GM23338 (cell line): ENCODE data around the gene CHRNB4. TPM values are rescaled to one million over a fixed set of nuclear protein-coding genes. Genes with fewer than 3 reads are reported as not detected.

Source experiments
- ATAC-seq: fragments of 200-7000 bp; cut with Tn5 transposase; 3 replicates; pipeline ENCODE4 v1.9.1; 2020
- DNase-seq: peaks from one replicate; pipeline ENCODE4 v3.0.0-alpha.2; 2015; ENCODE audit warnings: low spot score
- H2AFZ ChIP-seq: fragments of 200-600 bp; sonication (generic); 2 replicates; pipeline ENCODE4 v1.8.0; 2016; ENCODE audit warnings: antibody characterized with exemption, mild to moderate bottlenecking, moderate library complexity
- H3F3A ChIP-seq: fragments of 200-600 bp; sonication (generic); replicated peaks from 2 replicates; pipeline ENCODE4 v1.8.0; 2017; ENCODE audit warnings: antibody characterized with exemption, mixed run types, low read depth
- H3K27ac ChIP-seq: fragments of 200-600 bp; sonication (generic); 2 replicates; pipeline ENCODE4 v1.6.1; 2016; ENCODE audit warnings: low read depth
- H3K27me3 ChIP-seq: fragments of 200-600 bp; sonication (generic); 2 replicates; pipeline ENCODE4 v1.8.0; 2016; ENCODE audit warnings: mild to moderate bottlenecking, mixed run types, moderate library complexity; ENCODE audit not compliant: insufficient read depth
- H3K36me3 ChIP-seq: fragments of 200-600 bp; sonication (generic); 2 replicates; pipeline ENCODE4 v1.8.0; 2016; ENCODE audit warnings: mild to moderate bottlenecking; ENCODE audit not compliant: insufficient read depth
- H3K4me1 ChIP-seq: fragments of 200-600 bp; sonication (generic); 2 replicates; pipeline ENCODE4 v1.8.0; 2016; ENCODE audit warnings: mild to moderate bottlenecking, moderate library complexity; ENCODE audit not compliant: insufficient read depth
- H3K4me2 ChIP-seq: fragments of 200-600 bp; sonication (generic); 2 replicates; pipeline ENCODE4 v1.7.1; 2017; ENCODE audit warnings: mixed run types
- H3K4me3 ChIP-seq: fragments of 200-600 bp; sonication (generic); 2 replicates; pipeline ENCODE4 v1.6.1; 2016; ENCODE audit warnings: mixed run types
- H3K79me2 ChIP-seq: fragments of 200-600 bp; sonication (generic); replicated peaks from 2 replicates; pipeline ENCODE4 v1.8.0; 2017; ENCODE audit warnings: mild to moderate bottlenecking; ENCODE audit not compliant: insufficient read depth
- H3K9me2 ChIP-seq: fragments of 200-600 bp; sonication (generic); 2 replicates; pipeline ENCODE4 v1.8.0; 2017; ENCODE audit not compliant: insufficient read depth
- H4K20me1 ChIP-seq: fragments of 200-600 bp; sonication (generic); replicated peaks from 2 replicates; pipeline ENCODE4 v1.8.0; 2017; ENCODE audit warnings: mild to moderate bottlenecking; ENCODE audit not compliant: insufficient read depth
- H3K27ac Mint-ChIP-seq: 2 replicates; pipeline ENCODE4 v1.8.0; 2020; ENCODE audit warnings: inconsistent platforms, mild to moderate bottlenecking, moderate library complexity, mixed read lengths
- H3K27me3 Mint-ChIP-seq: 3 replicates; pipeline ENCODE4 v1.8.0; 2022; ENCODE audit warnings: low read depth, mild to moderate bottlenecking, moderate library complexity, mixed read lengths, inconsistent platforms; ENCODE audit not compliant: insufficient read depth, poor library complexity
- H3K36me3 Mint-ChIP-seq: 3 replicates; pipeline ENCODE4 v1.8.0; 2021; ENCODE audit warnings: low read depth, mild to moderate bottlenecking, inconsistent platforms, moderate library complexity, mixed read lengths
- H3K4me1 Mint-ChIP-seq: 3 replicates; pipeline ENCODE4 v1.8.0; 2020; ENCODE audit warnings: mild to moderate bottlenecking, inconsistent platforms, mixed read lengths
- H3K4me3 Mint-ChIP-seq: 3 replicates; pipeline ENCODE4 v1.8.0; 2021; ENCODE audit warnings: moderate library complexity, mild to moderate bottlenecking, inconsistent platforms, mixed read lengths
- H3K9me3 Mint-ChIP-seq: 3 replicates; pipeline ENCODE4 v1.8.0; 2020; ENCODE audit warnings: moderate library complexity, mild to moderate bottlenecking, inconsistent platforms, mixed read lengths
- CREB1 ChIP-seq: fragments of 250-450 bp; sonication (Bioruptor Pico); IDR thresholded peaks from 2 replicates; pipeline ENCODE4 v1.5.0; 2020; ENCODE audit warnings: low read depth, mild to moderate bottlenecking, moderate library complexity
- ETS1 ChIP-seq: IDR thresholded peaks from 2 replicates; pipeline ENCODE4 v1.6.1; 2016; ENCODE audit warnings: antibody characterized with exemption
- EZH2 ChIP-seq: fragments of 200-600 bp; sonication (generic); IDR thresholded peaks from one replicate; pipeline ENCODE4 v1.8.0; 2017; ENCODE audit warnings: antibody characterized with exemption, mild to moderate bottlenecking, low read depth; ENCODE audit not compliant: unreplicated experiment
- EZH2phosphoT487 ChIP-seq: fragments of 200-600 bp; sonication (generic); IDR thresholded peaks from one replicate; pipeline ENCODE4 v1.8.1; 2018; ENCODE audit warnings: antibody characterized with exemption; ENCODE audit not compliant: unreplicated experiment
- JUNB ChIP-seq: IDR thresholded peaks from one replicate; pipeline ENCODE4 v1.6.1; 2016; ENCODE audit warnings: antibody characterized with exemption; ENCODE audit not compliant: unreplicated experiment
- POLR2AphosphoS5 ChIP-seq: IDR thresholded peaks from 2 replicates; pipeline ENCODE4 v1.6.1; 2016; ENCODE audit warnings: antibody characterized with exemption, low read depth
- STAT1 ChIP-seq: IDR thresholded peaks from one replicate; pipeline ENCODE4 v1.6.1; 2016; ENCODE audit warnings: antibody characterized with exemption; ENCODE audit not compliant: unreplicated experiment
- ZNF114 ChIP-seq: fragments of 250-450 bp; sonication (Bioruptor Pico); IDR thresholded peaks from 2 replicates; pipeline ENCODE4 v1.5.0; 2020; ENCODE audit warnings: mild to moderate bottlenecking, moderate library complexity
- polyA plus RNA-seq: library from polyadenylated mRNA; unstranded; fragments of >200 nt; fragmentation: Nextera tagmentation; extraction: Ambion mirVana; gene quantifications from 2 replicates; pipeline ENCODE4 v1.2.1, GENCODE V29; 2016
- total RNA-seq: library from RNA; depleted of rRNA; stranded (reverse); fragments of >200 nt; shearing (Covaris generic); gene quantifications from 2 replicates; pipeline ENCODE4 v1.2.3, GENCODE V29; 2014
- TF ChIP-seq, protein P1 (sequence below): fragments of 250-450 bp; sonication (Bioruptor Pico); IDR thresholded peaks from 2 replicates; pipeline ENCODE4 v1.5.0; 2020; ENCODE audit warnings: mild to moderate bottlenecking, moderate library complexity
- TF ChIP-seq, protein P2 (sequence below): IDR thresholded peaks from one replicate; pipeline ENCODE4 v1.6.1; 2018; ENCODE audit warnings: antibody characterized with exemption; ENCODE audit not compliant: unreplicated experiment

The CHRNB4 gene
- total and polyA plus RNA-seq, 2 experiments from 2014 or later: 1.4 to 1.6 TPM

DNA sequence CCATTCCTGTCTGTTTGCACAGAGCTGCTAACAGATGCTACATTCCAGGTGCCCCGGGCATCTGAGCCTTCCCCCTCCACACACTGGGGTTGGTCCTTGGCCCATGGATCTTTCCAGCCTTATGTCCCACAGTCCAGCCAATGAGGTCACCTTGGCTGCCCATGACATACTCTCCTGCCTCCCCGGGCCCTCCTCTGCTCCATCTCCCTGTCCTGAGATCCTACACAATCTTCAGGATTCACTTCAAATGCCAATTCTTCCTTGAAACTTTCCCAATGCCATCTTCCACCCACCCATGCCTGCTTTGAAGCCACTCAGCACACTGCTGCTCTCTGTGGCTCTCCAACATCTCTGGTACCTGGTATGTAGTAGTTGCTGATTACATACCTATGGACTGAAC, 24.5 kb downstream of the CHRNB4 start:
- no peaks in the 10 kb centered on the region for H3K36me3 Mint-ChIP-seq
- TF ChIP-seq EZH2phosphoT487: no peak
- no peak for TF ChIP-seq JUNB
- no peak for TF ChIP-seq STAT1
- no peak for TF ChIP-seq ETS1
- TF ChIP-seq CREB1 (CRISPR knock-in tag): no peak
- TF ChIP-seq POLR2AphosphoS5: no peak
- TF ChIP-seq EZH2: no peak
- Histone ChIP-seq H3K79me2 (no peaks in the 10 kb centered on the region), H3K27ac (no peak overlapping the region), H3K4me3 (no peak overlapping the region), H3K9me2 (no peaks in the 10 kb centered on the region), H3K4me2 (no peak overlapping the region), H3K36me3 (no peaks in the 10 kb centered on the region), H3K4me1 (no peaks in the 10 kb centered on the region), H4K20me1 (no peaks in the 10 kb centered on the region), H2AFZ (no peak overlapping the region), H3F3A (no peaks in the 10 kb centered on the region), H3K27me3 (peaks cover 27% of the 10 kb centered on the region)
- DNase-seq (no peak), ATAC-seq (no peak)
- peaks cover 7% of the 10 kb centered on the region; the same call in 2 of the 3 replicates for H3K9me3 Mint-ChIP-seq
- peaks cover 17% of the 10 kb centered on the region for H3K4me1 Mint-ChIP-seq
- H3K27ac Mint-ChIP-seq: no peak overlapping the region
- H3K27me3 Mint-ChIP-seq: peaks cover 28% of the 10 kb centered on the region
- no peak overlapping the region for H3K4me3 Mint-ChIP-seq

- H3K27ac ChIP-seq: no peak overlapping the region
- H3K36me3 ChIP-seq: no peaks in the 10 kb centered on the region
- no peak overlapping the region for H3K4me3 Mint-ChIP-seq
- H3K27ac Mint-ChIP-seq: no peak overlapping the region
- no peak overlapping the region for H2AFZ ChIP-seq
- H3K4me2 ChIP-seq: no peak overlapping the region
- H3K9me2 ChIP-seq: no peaks in the 10 kb centered on the region
- H3K9me3 Mint-ChIP-seq: peaks cover 9% of the 10 kb centered on the region
- peaks cover 22% of the 10 kb centered on the region for H3K27me3 Mint-ChIP-seq
- DNase-seq (no peak), ATAC-seq (no peak)
- H4K20me1 ChIP-seq: no peaks in the 10 kb centered on the region
- no peaks in the 10 kb centered on the region for H3K4me1 ChIP-seq
- peaks cover 16% of the 10 kb centered on the region for H3K27me3 ChIP-seq
- H3K4me1 Mint-ChIP-seq: peaks cover 13% of the 10 kb centered on the region
- no peak overlapping the region for H3K4me3 ChIP-seq
- peaks cover 2% of the 10 kb centered on the region; the same call in 1 of the 3 replicates for H3K36me3 Mint-ChIP-seq
- H3K79me2 ChIP-seq: no peaks in the 10 kb centered on the region
- no peaks in the 10 kb centered on the region for H3F3A ChIP-seq
- TF ChIP-seq ZNF114 (CRISPR knock-in tag): no peak
- TF ChIP-seq, protein P1, sequence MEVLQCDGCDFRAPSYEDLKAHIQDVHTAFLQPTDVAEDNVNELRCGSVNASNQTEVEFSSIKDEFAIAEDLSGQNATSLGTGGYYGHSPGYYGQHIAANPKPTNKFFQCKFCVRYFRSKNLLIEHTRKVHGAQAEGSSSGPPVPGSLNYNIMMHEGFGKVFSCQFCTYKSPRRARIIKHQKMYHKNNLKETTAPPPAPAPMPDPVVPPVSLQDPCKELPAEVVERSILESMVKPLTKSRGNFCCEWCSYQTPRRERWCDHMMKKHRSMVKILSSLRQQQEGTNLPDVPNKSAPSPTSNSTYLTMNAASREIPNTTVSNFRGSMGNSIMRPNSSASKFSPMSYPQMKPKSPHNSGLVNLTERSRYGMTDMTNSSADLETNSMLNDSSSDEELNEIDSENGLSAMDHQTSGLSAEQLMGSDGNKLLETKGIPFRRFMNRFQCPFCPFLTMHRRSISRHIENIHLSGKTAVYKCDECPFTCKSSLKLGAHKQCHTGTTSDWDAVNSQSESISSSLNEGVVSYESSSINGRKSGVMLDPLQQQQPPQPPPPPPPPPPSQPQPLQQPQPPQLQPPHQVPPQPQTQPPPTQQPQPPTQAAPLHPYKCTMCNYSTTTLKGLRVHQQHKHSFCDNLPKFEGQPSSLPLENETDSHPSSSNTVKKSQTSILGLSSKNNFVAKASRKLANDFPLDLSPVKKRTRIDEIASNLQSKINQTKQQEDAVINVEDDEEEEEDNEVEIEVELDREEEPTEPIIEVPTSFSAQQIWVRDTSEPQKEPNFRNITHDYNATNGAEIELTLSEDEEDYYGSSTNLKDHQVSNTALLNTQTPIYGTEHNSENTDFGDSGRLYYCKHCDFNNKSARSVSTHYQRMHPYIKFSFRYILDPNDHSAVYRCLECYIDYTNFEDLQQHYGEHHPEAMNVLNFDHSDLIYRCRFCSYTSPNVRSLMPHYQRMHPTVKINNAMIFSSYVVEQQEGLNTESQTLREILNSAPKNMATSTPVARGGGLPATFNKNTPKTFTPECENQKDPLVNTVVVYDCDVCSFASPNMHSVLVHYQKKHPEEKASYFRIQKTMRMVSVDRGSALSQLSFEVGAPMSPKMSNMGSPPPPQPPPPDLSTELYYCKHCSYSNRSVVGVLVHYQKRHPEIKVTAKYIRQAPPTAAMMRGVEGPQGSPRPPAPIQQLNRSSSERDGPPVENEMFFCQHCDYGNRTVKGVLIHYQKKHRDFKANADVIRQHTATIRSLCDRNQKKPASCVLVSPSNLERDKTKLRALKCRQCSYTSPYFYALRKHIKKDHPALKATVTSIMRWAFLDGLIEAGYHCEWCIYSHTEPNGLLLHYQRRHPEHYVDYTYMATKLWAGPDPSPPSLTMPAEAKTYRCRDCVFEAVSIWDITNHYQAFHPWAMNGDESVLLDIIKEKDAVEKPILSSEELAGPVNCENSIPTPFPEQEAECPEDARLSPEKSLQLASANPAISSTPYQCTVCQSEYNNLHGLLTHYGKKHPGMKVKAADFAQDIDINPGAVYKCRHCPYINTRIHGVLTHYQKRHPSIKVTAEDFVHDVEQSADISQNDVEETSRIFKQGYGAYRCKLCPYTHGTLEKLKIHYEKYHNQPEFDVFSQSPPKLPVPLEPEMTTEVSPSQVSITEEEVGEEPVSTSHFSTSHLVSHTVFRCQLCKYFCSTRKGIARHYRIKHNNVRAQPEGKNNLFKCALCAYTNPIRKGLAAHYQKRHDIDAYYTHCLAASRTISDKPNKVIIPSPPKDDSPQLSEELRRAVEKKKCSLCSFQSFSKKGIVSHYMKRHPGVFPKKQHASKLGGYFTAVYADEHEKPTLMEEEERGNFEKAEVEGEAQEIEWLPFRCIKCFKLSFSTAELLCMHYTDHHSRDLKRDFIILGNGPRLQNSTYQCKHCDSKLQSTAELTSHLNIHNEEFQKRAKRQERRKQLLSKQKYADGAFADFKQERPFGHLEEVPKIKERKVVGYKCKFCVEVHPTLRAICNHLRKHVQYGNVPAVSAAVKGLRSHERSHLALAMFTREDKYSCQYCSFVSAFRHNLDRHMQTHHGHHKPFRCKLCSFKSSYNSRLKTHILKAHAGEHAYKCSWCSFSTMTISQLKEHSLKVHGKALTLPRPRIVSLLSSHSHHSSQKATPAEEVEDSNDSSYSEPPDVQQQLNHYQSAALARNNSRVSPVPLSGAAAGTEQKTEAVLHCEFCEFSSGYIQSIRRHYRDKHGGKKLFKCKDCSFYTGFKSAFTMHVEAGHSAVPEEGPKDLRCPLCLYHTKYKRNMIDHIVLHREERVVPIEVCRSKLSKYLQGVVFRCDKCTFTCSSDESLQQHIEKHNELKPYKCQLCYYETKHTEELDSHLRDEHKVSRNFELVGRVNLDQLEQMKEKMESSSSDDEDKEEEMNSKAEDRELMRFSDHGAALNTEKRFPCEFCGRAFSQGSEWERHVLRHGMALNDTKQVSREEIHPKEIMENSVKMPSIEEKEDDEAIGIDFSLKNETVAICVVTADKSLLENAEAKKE (CRISPR knock-in tag): no peak
- TF ChIP-seq, protein P2, sequence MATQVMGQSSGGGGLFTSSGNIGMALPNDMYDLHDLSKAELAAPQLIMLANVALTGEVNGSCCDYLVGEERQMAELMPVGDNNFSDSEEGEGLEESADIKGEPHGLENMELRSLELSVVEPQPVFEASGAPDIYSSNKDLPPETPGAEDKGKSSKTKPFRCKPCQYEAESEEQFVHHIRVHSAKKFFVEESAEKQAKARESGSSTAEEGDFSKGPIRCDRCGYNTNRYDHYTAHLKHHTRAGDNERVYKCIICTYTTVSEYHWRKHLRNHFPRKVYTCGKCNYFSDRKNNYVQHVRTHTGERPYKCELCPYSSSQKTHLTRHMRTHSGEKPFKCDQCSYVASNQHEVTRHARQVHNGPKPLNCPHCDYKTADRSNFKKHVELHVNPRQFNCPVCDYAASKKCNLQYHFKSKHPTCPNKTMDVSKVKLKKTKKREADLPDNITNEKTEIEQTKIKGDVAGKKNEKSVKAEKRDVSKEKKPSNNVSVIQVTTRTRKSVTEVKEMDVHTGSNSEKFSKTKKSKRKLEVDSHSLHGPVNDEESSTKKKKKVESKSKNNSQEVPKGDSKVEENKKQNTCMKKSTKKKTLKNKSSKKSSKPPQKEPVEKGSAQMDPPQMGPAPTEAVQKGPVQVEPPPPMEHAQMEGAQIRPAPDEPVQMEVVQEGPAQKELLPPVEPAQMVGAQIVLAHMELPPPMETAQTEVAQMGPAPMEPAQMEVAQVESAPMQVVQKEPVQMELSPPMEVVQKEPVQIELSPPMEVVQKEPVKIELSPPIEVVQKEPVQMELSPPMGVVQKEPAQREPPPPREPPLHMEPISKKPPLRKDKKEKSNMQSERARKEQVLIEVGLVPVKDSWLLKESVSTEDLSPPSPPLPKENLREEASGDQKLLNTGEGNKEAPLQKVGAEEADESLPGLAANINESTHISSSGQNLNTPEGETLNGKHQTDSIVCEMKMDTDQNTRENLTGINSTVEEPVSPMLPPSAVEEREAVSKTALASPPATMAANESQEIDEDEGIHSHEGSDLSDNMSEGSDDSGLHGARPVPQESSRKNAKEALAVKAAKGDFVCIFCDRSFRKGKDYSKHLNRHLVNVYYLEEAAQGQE: no peak
- no peak for TF ChIP-seq EZH2phosphoT487
- TF ChIP-seq JUNB: no peak
- TF ChIP-seq ETS1: no peak
- no peak for TF ChIP-seq CREB1 (CRISPR knock-in tag)
- no peak for TF ChIP-seq EZH2
These were observed 25.8 kb downstream of the CHRNB4 start for GRCh38 chr15:78615151-78615589.
